ENCODE results near the gene NUTM2A.
"Not testable (repeated sequence)": the region's sequence is repeated elsewhere in the genome, so short reads cannot be mapped to it uniquely, and the experiment has no call there.

DNA sequence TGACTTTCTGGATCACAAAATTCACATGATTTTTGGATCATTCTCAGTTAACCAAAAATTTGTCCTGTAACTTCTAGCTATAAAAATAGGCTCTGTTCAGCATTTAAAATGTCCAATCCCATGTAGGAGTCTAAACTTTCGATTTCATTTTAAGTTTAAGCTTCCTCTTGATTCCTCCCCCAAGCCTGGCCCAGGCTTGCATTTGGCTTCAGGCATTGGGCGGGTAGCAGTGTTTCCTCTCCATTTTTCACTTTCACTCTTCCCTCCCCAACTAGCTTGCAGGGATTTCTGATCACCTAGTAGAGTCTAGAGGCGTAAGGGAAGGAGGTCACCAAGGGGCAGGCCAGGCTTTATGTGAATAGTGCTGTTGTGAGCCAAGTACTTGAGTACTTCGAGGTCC lies 20.4 kb upstream of the NUTM2A start:
- TF ChIP-seq POLR2A (IDR thresholded peaks at IDR 0.05) = not testable (repeated sequence)
- TF ChIP-seq, protein P1, sequence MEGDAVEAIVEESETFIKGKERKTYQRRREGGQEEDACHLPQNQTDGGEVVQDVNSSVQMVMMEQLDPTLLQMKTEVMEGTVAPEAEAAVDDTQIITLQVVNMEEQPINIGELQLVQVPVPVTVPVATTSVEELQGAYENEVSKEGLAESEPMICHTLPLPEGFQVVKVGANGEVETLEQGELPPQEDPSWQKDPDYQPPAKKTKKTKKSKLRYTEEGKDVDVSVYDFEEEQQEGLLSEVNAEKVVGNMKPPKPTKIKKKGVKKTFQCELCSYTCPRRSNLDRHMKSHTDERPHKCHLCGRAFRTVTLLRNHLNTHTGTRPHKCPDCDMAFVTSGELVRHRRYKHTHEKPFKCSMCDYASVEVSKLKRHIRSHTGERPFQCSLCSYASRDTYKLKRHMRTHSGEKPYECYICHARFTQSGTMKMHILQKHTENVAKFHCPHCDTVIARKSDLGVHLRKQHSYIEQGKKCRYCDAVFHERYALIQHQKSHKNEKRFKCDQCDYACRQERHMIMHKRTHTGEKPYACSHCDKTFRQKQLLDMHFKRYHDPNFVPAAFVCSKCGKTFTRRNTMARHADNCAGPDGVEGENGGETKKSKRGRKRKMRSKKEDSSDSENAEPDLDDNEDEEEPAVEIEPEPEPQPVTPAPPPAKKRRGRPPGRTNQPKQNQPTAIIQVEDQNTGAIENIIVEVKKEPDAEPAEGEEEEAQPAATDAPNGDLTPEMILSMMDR (IDR thresholded peaks at IDR 0.05) = not testable (repeated sequence)
